ENCODE data around the gene SLX4IP. TPM values are rescaled to one million over a fixed set of nuclear protein-coding genes. Genes with fewer than 3 reads are reported as not detected.

Gene SLX4IP
- total RNA-seq, 1 donor from 2014 or later = 5.4 TPM

- no peak overlapping the region for H3K27ac Mint-ChIP-seq (ENCODE audit: unreplicated experiment)
- TF ChIP-seq, protein P1, sequence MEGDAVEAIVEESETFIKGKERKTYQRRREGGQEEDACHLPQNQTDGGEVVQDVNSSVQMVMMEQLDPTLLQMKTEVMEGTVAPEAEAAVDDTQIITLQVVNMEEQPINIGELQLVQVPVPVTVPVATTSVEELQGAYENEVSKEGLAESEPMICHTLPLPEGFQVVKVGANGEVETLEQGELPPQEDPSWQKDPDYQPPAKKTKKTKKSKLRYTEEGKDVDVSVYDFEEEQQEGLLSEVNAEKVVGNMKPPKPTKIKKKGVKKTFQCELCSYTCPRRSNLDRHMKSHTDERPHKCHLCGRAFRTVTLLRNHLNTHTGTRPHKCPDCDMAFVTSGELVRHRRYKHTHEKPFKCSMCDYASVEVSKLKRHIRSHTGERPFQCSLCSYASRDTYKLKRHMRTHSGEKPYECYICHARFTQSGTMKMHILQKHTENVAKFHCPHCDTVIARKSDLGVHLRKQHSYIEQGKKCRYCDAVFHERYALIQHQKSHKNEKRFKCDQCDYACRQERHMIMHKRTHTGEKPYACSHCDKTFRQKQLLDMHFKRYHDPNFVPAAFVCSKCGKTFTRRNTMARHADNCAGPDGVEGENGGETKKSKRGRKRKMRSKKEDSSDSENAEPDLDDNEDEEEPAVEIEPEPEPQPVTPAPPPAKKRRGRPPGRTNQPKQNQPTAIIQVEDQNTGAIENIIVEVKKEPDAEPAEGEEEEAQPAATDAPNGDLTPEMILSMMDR (IDR thresholded peaks at IDR 0.05) = no peak
- H3K27me3 Mint-ChIP-seq (ENCODE audit: low read depth) = no peaks in the 10 kb centered on the region
- peaks cover 6% of the 10 kb centered on the region for H3K4me1 Mint-ChIP-seq (ENCODE audit: low read depth)
- no peaks in the 10 kb centered on the region for H3K36me3 Mint-ChIP-seq (ENCODE audit: low read depth)
- H3K9me3 Mint-ChIP-seq (ENCODE audit: low read depth) = no peaks in the 10 kb centered on the region
- no peak for DNase-seq (ENCODE audit: low spot score)
- H3K4me3 Mint-ChIP-seq (ENCODE audit: unreplicated experiment) = no peak overlapping the region
These were observed 60.1 kb downstream of the SLX4IP start for GRCh38 chr20:10495173-10495572.

GRCh38 chr20:10496465-10496864 is 61.4 kb downstream of the SLX4IP start:
- TF ChIP-seq, protein P1 (IDR thresholded peaks at IDR 0.05) = no peak
- Mint-ChIP-seq H3K4me1 (ENCODE audit: low read depth) (peaks cover 10% of the 10 kb centered on the region), H3K4me3 (ENCODE audit: unreplicated experiment) (no peak overlapping the region), H3K27me3 (ENCODE audit: low read depth) (no peaks in the 10 kb centered on the region), H3K9me3 (ENCODE audit: low read depth) (no peaks in the 10 kb centered on the region), H3K27ac (ENCODE audit: unreplicated experiment) (no peak overlapping the region), H3K36me3 (ENCODE audit: low read depth) (no peaks in the 10 kb centered on the region)
- no peak for DNase-seq (ENCODE audit: low spot score)

DNA sequence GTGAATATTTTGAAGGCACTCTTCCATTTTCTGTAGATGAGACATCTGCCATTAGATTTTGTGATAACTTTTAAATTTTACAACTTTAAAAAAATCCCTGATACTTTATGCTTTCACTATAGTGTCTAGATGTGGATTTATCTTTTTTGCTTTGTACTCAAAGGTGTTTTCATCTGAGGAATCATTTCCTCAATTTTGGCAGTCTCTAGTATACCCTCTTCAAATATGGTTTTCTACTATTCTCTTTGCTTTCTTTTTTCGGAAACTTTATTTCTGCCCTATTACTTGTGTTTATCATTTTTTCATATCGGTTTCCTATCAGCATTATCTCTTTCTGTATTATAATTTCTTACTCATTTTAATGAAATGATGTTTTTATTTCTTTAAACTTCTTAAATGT is 62.2 kb downstream of the SLX4IP start:
- no peaks in the 10 kb centered on the region for H3K36me3 Mint-ChIP-seq (ENCODE audit: low read depth)
- TF ChIP-seq, protein P1 (IDR thresholded peaks at IDR 0.05) = no peak
- H3K4me1 Mint-ChIP-seq (ENCODE audit: low read depth) = peaks cover 11% of the 10 kb centered on the region
- DNase-seq (ENCODE audit: low spot score) = no peak
- no peak overlapping the region for H3K27ac Mint-ChIP-seq (ENCODE audit: unreplicated experiment)
- H3K27me3 Mint-ChIP-seq (ENCODE audit: low read depth) = no peaks in the 10 kb centered on the region
- no peak overlapping the region for H3K4me3 Mint-ChIP-seq (ENCODE audit: unreplicated experiment)
- no peaks in the 10 kb centered on the region for H3K9me3 Mint-ChIP-seq (ENCODE audit: low read depth)

- no peaks in the 10 kb centered on the region for H3K27me3 Mint-ChIP-seq (ENCODE audit: low read depth)
These were observed 62.7 kb downstream of the SLX4IP start for GRCh38 chr20:10497791-10498190.

GRCh38 chr20:10498200-10498599 is 63.1 kb downstream of the SLX4IP start:
- Mint-ChIP-seq H3K36me3 (ENCODE audit: low read depth) (no peaks in the 10 kb centered on the region), H3K27ac (ENCODE audit: unreplicated experiment) (no peak overlapping the region), H3K4me3 (ENCODE audit: unreplicated experiment) (no peak overlapping the region), H3K9me3 (ENCODE audit: low read depth) (no peaks in the 10 kb centered on the region), H3K27me3 (ENCODE audit: low read depth) (no peaks in the 10 kb centered on the region), H3K4me1 (ENCODE audit: low read depth) (peaks cover 9% of the 10 kb centered on the region)
- TF ChIP-seq, protein P1 (IDR thresholded peaks at IDR 0.05) = no peak
- DNase-seq (ENCODE audit: low spot score) = no peak

More at GRCh38 chr20:10497791-10498190, 62.7 kb downstream of the SLX4IP start:
- H3K4me3 Mint-ChIP-seq (ENCODE audit: unreplicated experiment) = no peak overlapping the region
- TF ChIP-seq, protein P1 (IDR thresholded peaks at IDR 0.05) = no peak
- H3K27ac Mint-ChIP-seq (ENCODE audit: unreplicated experiment) = no peak overlapping the region
- peaks cover 9% of the 10 kb centered on the region for H3K4me1 Mint-ChIP-seq (ENCODE audit: low read depth)
- DNase-seq (ENCODE audit: low spot score) = no peak
- H3K36me3 Mint-ChIP-seq (ENCODE audit: low read depth) = no peaks in the 10 kb centered on the region
- H3K9me3 Mint-ChIP-seq (ENCODE audit: low read depth) = no peaks in the 10 kb centered on the region

Measured in chondrocyte (in vitro differentiated cells).